Neuronal stem cell (in vitro differentiated cells): ENCODE results near the gene PCDHA12.
"Not testable (repeated sequence)": the region's sequence is repeated elsewhere in the genome, so short reads cannot be mapped to it uniquely, and the experiment has no call there.

ENCODE experiments used
- DNase-seq: peaks from one replicate; pipeline ENCODE4 v3.0.0-alpha.2; 2013; ENCODE audit warnings: low spot score
- H2AFZ ChIP-seq: one replicate; pipeline ENCODE4 v1.6.1; 2013; ENCODE audit warnings: mild to moderate bottlenecking, low read length, inconsistent platforms
- H2AK5ac ChIP-seq: 2 replicates; pipeline ENCODE4 v1.6.1; 2013; ENCODE audit warnings: low read depth, mild to moderate bottlenecking, inconsistent platforms, low read length, moderate library complexity, mixed read lengths
- H2BK120ac ChIP-seq: 2 replicates; pipeline ENCODE4 v1.6.1; 2013; ENCODE audit warnings: low read depth, mild to moderate bottlenecking, inconsistent platforms, low read length, moderate library complexity, mixed read lengths
- H2BK12ac ChIP-seq: one replicate; pipeline ENCODE4 v1.6.1; 2013; ENCODE audit warnings: low read length, inconsistent platforms
- H2BK15ac ChIP-seq: 2 replicates; pipeline ENCODE4 v1.6.1; 2013; ENCODE audit warnings: mild to moderate bottlenecking, low read length, inconsistent platforms, mixed read lengths
- H2BK5ac ChIP-seq: one replicate; pipeline ENCODE4 v1.6.1; 2013; ENCODE audit warnings: inconsistent platforms, mild to moderate bottlenecking, low read length, moderate library complexity
- H3K14ac ChIP-seq: one replicate; pipeline ENCODE4 v1.6.1; 2013; ENCODE audit warnings: low read length, inconsistent platforms
- H3K18ac ChIP-seq: 2 replicates; pipeline ENCODE4 v1.6.1; 2013; ENCODE audit warnings: low read length, inconsistent platforms
- H3K23ac ChIP-seq: 2 replicates; pipeline ENCODE4 v1.6.1; 2013; ENCODE audit warnings: low read depth, mild to moderate bottlenecking, mixed read lengths, low read length, inconsistent platforms; ENCODE audit not compliant: poor library complexity
- H3K27ac ChIP-seq: replicated peaks from 3 replicates; pipeline ENCODE4 v1.5.1; 2013; ENCODE audit warnings: low read length, inconsistent platforms
- H3K27me3 ChIP-seq, 3 experiments: 2 replicates each; pipeline ENCODE4 v1.6.1; 2013; ENCODE audit warnings: low read length in 3 of 3, mild to moderate bottlenecking in 2 of 3, inconsistent platforms in 1 of 3, low read depth in 1 of 3, mixed read lengths in 1 of 3, moderate library complexity in 1 of 3; ENCODE audit not compliant: control insufficient read depth in 3 of 3, insufficient read depth in 3 of 3
- H3K36me3 ChIP-seq, 2 donors: replicated peaks in 1 of 2; 2 replicates each; pipeline ENCODE4 v1.6.1; 2013; ENCODE audit warnings: low read length in 2 of 2; ENCODE audit not compliant: control insufficient read depth in 2 of 2, insufficient read depth in 2 of 2
- H3K4ac ChIP-seq: 2 replicates; pipeline ENCODE4 v1.6.1; 2013; ENCODE audit warnings: inconsistent platforms, mild to moderate bottlenecking, low read length, moderate library complexity
- H3K4me1 ChIP-seq, 2 donors: 1 replicate in 1 of 2; 2 replicates in 1 of 2; pipeline ENCODE4 v1.6.1; 2013; ENCODE audit warnings: low read length in 2 of 2, low read depth in 1 of 2; ENCODE audit not compliant: control insufficient read depth in 2 of 2, insufficient read depth in 1 of 2
- H3K4me2 ChIP-seq: one replicate; pipeline ENCODE4 v1.6.1; 2013; ENCODE audit warnings: mild to moderate bottlenecking, low read length, inconsistent platforms; ENCODE audit not compliant: insufficient read depth, poor library complexity, severe bottlenecking
- H3K4me3 ChIP-seq, 2 donors: 2 replicates each; pipeline ENCODE4 v1.5.1; 2013; ENCODE audit warnings: low read length in 2 of 2, mild to moderate bottlenecking in 2 of 2, inconsistent platforms in 1 of 2, moderate library complexity in 1 of 2
- H3K79me1 ChIP-seq: one replicate; pipeline ENCODE4 v1.6.1; 2013; ENCODE audit warnings: low read depth, mild to moderate bottlenecking, inconsistent platforms, low read length, moderate library complexity
- H3K9ac ChIP-seq: one replicate; pipeline ENCODE4 v1.6.1; 2013; ENCODE audit warnings: mild to moderate bottlenecking, low read depth, low read length, inconsistent platforms; ENCODE audit not compliant: poor library complexity
- H3K9me3 ChIP-seq, 2 donors: replicated peaks in 1 of 2; 2 replicates each; pipeline versions ENCODE3 to v1.6.1; 2013; ENCODE audit warnings: low read length in 2 of 2, mild to moderate bottlenecking in 2 of 2, inconsistent platforms in 1 of 2, low read depth in 1 of 2, mixed read lengths in 1 of 2, moderate library complexity in 1 of 2; ENCODE audit not compliant: control insufficient read depth in 2 of 2, insufficient read depth in 1 of 2
- H4K8ac ChIP-seq: one replicate; pipeline ENCODE4 v1.6.1; 2013; ENCODE audit warnings: low read depth, mild to moderate bottlenecking, inconsistent platforms, low read length, moderate library complexity
- H4K91ac ChIP-seq: one replicate; pipeline ENCODE4 v1.6.1; 2013; ENCODE audit warnings: low read length, low read depth, mild to moderate bottlenecking, inconsistent platforms; ENCODE audit not compliant: poor library complexity
- WGBS, 2 donors: extraction: QIAGEN DNeasy Blood & Tissue Kit; methylation state at CpG; one replicate each; pipeline ENCODE4 v1.1.7; 2013; ENCODE audit warnings: missing lambda C conversion rate in 2 of 2, mixed read lengths in 1 of 2; ENCODE audit not compliant: insufficient read length in 2 of 2, insufficient replicate concordance in 1 of 2; ENCODE audit errors: extremely low coverage in 2 of 2; 5-methylcytosine and 5-hydroxymethylcytosine counted together

PCDHA12 gene

DNA sequence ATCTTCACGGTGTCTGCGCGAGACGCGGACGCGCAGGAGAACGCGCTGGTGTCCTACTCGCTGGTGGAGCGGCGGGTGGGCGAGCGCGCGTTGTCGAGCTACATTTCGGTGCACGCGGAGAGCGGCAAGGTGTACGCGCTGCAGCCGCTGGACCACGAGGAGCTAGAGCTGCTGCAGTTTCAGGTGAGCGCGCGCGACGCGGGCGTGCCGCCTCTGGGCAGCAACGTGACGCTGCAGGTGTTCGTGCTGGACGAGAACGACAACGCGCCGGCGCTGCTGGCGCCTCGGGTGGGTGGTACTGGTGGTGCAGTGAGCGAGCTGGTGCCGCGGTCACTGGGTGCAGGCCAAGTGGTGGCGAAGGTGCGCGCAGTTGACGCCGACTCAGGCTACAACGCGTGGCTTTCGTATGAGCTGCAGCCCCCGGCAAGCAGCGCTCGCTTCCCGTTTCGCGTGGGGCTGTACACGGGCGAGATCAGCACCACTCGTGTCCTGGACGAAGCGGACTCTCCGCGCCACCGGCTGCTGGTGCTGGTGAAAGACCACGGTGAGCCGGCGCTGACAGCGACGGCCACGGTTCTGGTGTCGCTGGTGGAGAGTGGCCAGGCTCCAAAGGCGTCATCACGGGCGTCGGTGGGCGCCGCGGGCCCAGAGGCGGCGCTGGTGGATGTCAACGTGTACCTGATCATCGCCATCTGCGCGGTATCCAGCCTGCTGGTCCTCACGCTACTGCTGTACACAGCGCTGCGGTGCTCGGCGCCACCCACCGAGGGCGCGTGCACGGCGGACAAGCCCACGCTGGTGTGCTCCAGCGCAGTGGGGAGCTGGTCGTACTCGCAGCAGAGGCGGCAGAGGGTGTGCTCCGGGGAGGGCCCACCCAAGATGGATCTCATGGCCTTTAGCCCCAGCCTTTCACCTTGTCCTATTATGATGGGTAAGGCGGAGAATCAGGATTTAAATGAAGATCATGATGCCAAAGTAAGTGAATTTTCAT is 45.3 kb upstream of the PCDHA12 start:
- H3K4me2 ChIP-seq, H3K27ac ChIP-seq, H3K14ac ChIP-seq, DNase-seq, H3K79me1 ChIP-seq, H4K8ac ChIP-seq, H3K27me3 ChIP-seq, H3K4ac ChIP-seq, H4K91ac ChIP-seq, H2BK12ac ChIP-seq, H2BK15ac ChIP-seq, H3K4me1 ChIP-seq, H2AK5ac ChIP-seq, H2AFZ ChIP-seq, H3K23ac ChIP-seq: not testable (repeated sequence)
- WGBS, 2 donors, result no CpG with 5 or more reads among the region's 106 CpGs
- H3K36me3 ChIP-seq, result peaks cover 4 to 40% of the 10 kb centered on the region in 2 donors
- H3K9me3 ChIP-seq, result peaks cover 9 to 54% of the 10 kb centered on the region in 2 donors
- peak overlapping the region; percentile 47 for H2BK120ac ChIP-seq
- H2BK5ac ChIP-seq, result peak overlapping the region; percentile 5
- H3K18ac ChIP-seq, result peak overlapping the region; percentile 4
- peak overlapping the region; percentile 44 for H3K9ac ChIP-seq
- H3K4me3 ChIP-seq, result peak overlapping the region in 1 of 2 donors; percentile 3

DNA sequence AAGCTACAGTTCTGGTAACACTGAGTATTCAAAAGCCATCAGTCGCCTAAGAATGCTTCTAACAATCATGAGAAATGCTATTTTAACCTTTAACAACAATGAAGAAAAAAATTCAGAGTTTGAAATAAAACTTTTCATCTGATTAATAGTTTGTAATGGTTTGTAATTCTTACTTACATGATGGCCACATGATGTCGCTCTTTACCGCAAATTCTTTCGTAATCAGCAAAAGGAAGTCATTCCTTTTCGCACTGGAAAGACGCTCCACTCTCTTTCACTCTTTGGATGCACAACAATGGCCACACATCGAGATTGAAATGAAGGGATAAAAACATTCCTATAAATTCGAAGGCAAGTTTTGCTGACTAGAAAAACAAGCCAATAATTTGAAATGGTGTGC is 41.1 kb upstream of the PCDHA12 start, which contains the start of gene PCDHA7:
Gene PCDHA7, plus strand, starts transcription at position 277 of the 400 bp plus-strand sequence. Its CDS starts 115 bp downstream, at position 392.
- no peaks in the 10 kb centered on the region for H3K4me1 ChIP-seq
- no peak within 1 kb of the TSS for H3K4ac ChIP-seq
- DNase-seq, result no peak
- H2BK15ac ChIP-seq, result no peak within 1 kb of the TSS
- H4K91ac ChIP-seq, result no peak within 1 kb of the TSS
- H3K27ac ChIP-seq, result no peak within 1 kb of the TSS
- no peaks in the 10 kb centered on the region for H3K27me3 ChIP-seq
- peaks cover 5% of the 10 kb centered on the region for H3K79me1 ChIP-seq
- no CpG with 5 or more reads among the region's 8 CpGs for WGBS, 2 donors
- H2AFZ ChIP-seq, result no peak within 1 kb of the TSS
- no peak within 1 kb of the TSS for H3K23ac ChIP-seq
- no peak within 1 kb of the TSS for H3K4me2 ChIP-seq
- no peak within 1 kb of the TSS for H3K9ac ChIP-seq
- H2BK120ac ChIP-seq, result no peak within 1 kb of the TSS
- no peak within 1 kb of the TSS for H3K14ac ChIP-seq
- H2AK5ac ChIP-seq, result no peak within 1 kb of the TSS
- H3K36me3 ChIP-seq, result peaks cover 12 to 51% of the 10 kb centered on the region in 2 donors
- no peak within 1 kb of the TSS for H2BK12ac ChIP-seq
- no peak within 1 kb of the TSS for H2BK5ac ChIP-seq
- H3K9me3 ChIP-seq, result peaks cover 16 to 78% of the 10 kb centered on the region in 2 donors
- H3K4me3 ChIP-seq, result no peak within 1 kb of the TSS
- H4K8ac ChIP-seq, result no peak within 1 kb of the TSS
- no peak within 1 kb of the TSS for H3K18ac ChIP-seq

- not testable (repeated sequence) for H3K27ac ChIP-seq, H3K9ac ChIP-seq, H4K8ac ChIP-seq, H2BK120ac ChIP-seq, H2BK15ac ChIP-seq, H3K4me1 ChIP-seq, H3K14ac ChIP-seq, H3K27me3 ChIP-seq, H2AFZ ChIP-seq, H2BK5ac ChIP-seq, H3K18ac ChIP-seq, H2AK5ac ChIP-seq, H3K79me1 ChIP-seq, H3K4me2 ChIP-seq, H3K23ac ChIP-seq, H2BK12ac ChIP-seq, DNase-seq, H4K91ac ChIP-seq, H3K4ac ChIP-seq, H3K4me3 ChIP-seq
- peaks cover 12 to 51% of the 10 kb centered on the region in 2 donors for H3K36me3 ChIP-seq
- H3K9me3 ChIP-seq, result peaks cover 16 to 74% of the 10 kb centered on the region in 2 donors
- WGBS, 2 donors, result no CpG with 5 or more reads among the region's 38 CpGs
Observed at GRCh38 chr5:140834439-140835008, 40.6 kb upstream of the PCDHA12 start.
